ENCODE measurements around the gene STT3B. TPM values are rescaled to one million over a fixed set of nuclear protein-coding genes. Genes with fewer than 3 reads are reported as not detected.
"Not testable (repeated sequence)": the region's sequence is repeated elsewhere in the genome, so short reads cannot be mapped to it uniquely, and the experiment has no call there.

Gene STT3B
- total RNA-seq, 2 donors from 2014 or later, result 93.5 to 132 TPM

DNA sequence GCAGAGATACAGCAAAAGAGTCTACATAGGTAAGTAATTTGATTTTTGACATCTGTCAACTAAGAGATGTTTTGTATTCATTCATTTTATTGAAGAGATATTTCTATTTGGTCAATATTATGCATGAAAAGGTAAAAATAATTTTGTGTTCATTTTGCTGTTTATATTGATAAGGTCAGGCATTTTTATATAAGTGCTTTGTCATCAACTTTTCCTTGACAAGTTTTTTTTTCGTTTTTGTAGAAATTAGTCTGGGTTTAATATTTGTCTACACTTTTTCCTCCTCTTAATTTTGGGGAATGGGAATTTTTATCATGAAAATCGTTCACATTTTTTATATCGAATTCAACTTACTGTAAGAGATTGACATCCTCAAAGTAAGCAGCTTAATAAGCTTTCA, 67.7 kb downstream of the STT3B start:
- ATAC-seq, result no peak
- Mint-ChIP-seq H3K9me3 (peaks cover 4 to 20% of the 10 kb centered on the region in 2 donors), H3K36me3 (peaks cover 36 to 70% of the 10 kb centered on the region in 2 donors), H3K27ac (no peak overlapping the region)
- no peak for DNase-seq (ENCODE audit: low spot score in 2 of 2)

DNA sequence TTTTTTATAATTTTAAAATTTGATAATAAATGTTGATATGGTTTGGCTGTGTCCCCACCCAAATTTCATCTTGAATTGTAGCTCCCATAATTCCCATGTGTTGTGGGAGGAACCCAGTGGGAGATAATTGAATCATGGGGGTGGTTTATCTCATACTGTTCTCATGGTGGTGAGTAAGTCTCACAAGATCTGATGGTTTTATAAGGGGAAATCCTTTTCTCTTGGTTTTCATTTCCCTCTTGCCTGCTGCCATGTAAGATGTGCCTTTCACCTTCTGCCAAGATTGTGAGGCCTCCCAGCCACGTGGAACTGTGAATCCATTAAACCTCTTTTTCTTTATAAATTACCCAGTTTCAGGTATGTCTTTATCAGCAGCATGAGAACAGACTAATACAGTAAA, 72.6 kb downstream of the STT3B start:
- DNase-seq (ENCODE audit: low spot score in 2 of 2), result not testable (repeated sequence)
- peak in 1 of 2 donors; percentile 63 for ATAC-seq
- H3K9me3 Mint-ChIP-seq, result peaks cover 18 to 33% of the 10 kb centered on the region in 2 donors

DNA sequence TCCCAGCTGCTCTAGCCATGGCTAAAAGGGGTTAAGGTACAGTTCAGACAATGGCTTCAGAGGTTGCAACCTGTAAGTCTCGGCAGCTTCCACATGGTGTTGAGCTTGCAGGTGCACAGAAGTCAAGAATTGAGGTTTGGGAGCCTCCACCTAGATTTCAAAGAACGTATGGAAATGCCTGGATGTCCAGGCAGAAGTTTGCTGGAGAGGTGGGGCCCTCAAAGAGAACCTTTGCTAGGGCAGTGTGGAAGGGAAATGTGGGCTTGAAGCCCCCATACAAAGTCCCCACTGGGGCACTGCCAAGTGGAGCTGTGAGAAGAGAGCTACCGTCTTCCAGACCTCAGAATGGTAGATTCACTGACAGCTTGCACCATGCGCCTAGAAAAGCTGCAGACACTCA, 73.7 kb downstream of the STT3B start:
- no peak for ATAC-seq
- Mint-ChIP-seq H3K36me3 (peaks cover 42 to 77% of the 10 kb centered on the region in 2 donors), H3K9me3 (peaks cover 18 to 33% of the 10 kb centered on the region in 2 donors), H3K27ac (peak overlapping the region in 1 of 2 donors; percentile 17)
- no peak for DNase-seq (ENCODE audit: low spot score in 2 of 2)

More for the DNA sequence above, 72.6 kb downstream of the STT3B start:
- peaks cover 50 to 78% of the 10 kb centered on the region in 2 donors for H3K36me3 Mint-ChIP-seq
- H3K27ac Mint-ChIP-seq, result not testable (repeated sequence)

DNA sequence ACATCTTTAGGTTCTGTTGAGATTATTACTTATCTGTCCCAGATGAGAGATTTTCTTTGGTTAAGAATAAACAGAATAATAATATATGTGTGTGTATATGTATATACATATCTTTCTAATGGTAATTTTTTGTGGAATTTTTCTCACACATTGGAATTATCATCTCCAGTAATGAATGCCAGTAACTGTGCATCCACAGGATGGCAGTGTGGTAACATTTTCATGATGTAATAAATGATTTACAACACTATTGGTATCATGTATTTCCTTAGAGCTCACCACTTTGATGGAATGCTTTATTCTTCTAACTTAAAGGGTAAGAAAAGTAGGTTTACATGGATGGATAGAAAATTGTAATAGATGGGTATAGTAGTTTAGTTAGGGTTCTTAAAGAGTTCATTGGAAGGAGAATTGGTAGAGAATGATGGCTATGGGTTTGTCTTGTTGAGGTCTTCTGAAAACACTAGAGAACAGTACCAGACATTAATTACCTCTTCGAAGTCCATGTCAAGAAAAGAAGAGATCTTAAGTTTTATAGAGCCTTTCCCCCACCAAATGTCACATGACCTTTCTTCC, 78.1 kb downstream of the STT3B start:
- ATAC-seq, result no peak
- no peak for DNase-seq (ENCODE audit: low spot score in 2 of 2)
- H3K36me3 Mint-ChIP-seq, result peaks cover 16 to 48% of the 10 kb centered on the region in 2 donors
- peaks cover 9 to 11% of the 10 kb centered on the region in 2 donors for H3K9me3 Mint-ChIP-seq
- H3K27ac Mint-ChIP-seq, result peak overlapping the region in 1 of 2 donors; percentile 19

DNA sequence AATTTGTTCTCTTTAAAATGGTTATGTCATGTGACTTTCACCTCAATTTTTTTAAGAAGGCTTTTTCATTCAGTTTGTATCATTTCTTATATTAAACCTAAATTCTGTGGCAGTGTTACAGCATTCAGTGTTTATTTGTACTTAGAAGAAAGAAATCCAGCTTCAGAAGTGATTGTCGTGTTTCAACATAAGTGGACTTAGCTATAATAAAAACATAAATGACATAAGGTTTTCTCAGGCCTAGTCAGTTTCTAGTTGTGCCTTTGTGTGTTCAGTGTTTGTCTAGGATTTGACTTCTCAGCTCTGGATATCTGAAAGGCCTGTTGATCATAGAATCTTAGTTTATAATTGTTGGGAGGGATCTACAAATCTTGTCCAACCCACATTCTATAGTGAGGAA, 80.5 kb downstream of the STT3B start:
- Mint-ChIP-seq H3K27ac (no peak overlapping the region), H3K36me3 (peaks cover 0 to 27% of the 10 kb centered on the region in 2 donors), H3K9me3 (no peaks in the 10 kb centered on the region)
- no peak for ATAC-seq
- DNase-seq (ENCODE audit: low spot score in 2 of 2), result no peak

DNA sequence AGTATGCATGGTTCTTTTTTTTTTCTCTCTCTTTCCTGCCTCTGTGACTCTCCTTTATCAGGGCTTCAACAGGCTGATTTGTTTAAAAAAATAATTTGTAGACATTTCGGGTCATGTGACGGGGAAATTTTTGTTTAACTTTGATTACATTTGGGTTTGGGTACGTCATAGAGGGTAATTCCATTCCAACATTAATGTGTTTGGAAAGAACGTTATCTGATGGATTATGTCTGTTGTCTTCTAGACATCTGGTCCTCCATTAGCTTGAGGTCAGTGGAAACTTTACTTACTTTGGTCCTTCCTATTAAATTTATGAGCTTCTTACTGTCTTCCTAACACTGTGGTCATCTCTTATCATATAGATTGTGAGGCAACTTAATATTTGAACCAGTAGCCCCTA, 80.9 kb downstream of the STT3B start:
- ATAC-seq, result no peak
- H3K36me3 Mint-ChIP-seq, result peaks cover 0 to 27% of the 10 kb centered on the region in 2 donors
- no peak for DNase-seq (ENCODE audit: low spot score in 2 of 2)
- H3K27ac Mint-ChIP-seq, result no peak overlapping the region
- H3K9me3 Mint-ChIP-seq, result no peaks in the 10 kb centered on the region

DNA sequence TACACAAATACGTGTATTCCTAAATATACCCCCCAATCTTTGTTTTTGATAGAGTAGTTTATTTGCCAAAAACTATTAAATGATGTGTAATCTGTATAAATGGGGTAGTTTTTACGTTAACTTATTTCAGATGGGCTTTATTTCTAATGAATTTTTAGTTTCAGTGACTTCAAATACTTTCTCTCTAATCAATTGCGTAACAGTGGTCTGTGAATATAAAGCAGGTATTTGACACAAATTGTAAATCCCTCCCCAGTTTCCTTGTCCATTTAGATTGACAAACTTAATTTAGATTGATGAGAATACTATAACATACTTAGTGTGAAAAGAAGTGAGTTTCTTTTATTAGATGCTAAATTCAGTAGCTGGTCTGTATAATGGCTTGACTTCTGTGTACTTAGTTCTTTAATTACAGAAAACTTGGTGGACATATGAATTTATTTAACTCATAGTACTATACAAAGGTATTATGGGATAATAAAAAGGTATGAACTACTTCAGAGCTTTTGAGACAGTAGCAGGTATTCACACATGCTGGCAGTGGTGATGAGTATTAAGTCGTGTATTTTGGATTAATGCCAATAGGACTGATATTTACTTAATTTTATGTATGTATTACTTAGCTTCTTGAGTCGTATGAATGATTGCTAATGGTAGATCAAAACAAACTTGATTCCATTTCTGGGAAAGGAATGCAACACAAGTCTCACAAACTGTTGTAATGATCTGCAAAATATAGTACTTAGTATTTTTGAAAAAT, 81.6 kb downstream of the STT3B start:
- no peak for ATAC-seq
- DNase-seq (ENCODE audit: low spot score in 2 of 2), result no peak
- Mint-ChIP-seq H3K27ac (no peak overlapping the region), H3K36me3 (peaks cover 0 to 30% of the 10 kb centered on the region in 2 donors), H3K9me3 (no peaks in the 10 kb centered on the region)

DNA sequence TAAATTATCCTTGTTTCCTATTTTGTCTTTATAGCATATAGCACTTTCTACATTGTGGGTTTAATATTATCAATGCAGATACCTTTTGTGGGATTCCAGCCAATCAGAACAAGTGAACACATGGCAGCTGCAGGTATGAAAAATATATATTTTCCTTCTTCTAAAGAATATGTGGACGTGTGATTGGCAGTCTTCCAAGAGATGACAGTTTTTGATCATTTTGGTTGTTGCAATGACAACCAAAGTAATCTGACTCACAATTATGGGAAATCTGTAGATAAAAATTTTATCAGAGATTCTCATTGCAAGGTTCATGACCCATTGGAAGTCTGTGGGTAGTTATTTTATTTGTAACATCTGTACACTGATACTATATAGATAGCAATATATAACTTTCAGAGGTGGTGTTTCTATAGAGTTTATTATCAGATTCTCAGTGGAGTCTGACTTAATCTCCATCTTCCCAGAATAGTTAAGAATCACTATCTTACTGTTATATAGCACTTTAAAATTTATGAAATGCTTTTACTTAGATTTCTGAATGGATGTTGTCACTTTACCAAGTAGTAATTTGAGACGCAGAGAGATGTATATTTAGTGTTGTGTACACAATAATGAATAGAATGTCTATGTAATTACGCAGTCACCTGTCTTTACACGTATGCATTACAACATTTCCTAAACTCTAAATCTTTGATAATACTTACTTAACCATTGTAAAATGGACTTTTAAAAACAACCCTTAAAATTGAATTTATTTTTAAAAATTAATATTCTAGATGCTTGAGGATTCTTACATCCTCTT, 82.5 kb downstream of the STT3B start:
- Mint-ChIP-seq H3K9me3 (no peaks in the 10 kb centered on the region), H3K36me3 (peaks cover 0 to 33% of the 10 kb centered on the region in 2 donors), H3K27ac (no peak overlapping the region)
- no peak for ATAC-seq
- no peak for DNase-seq (ENCODE audit: low spot score in 2 of 2)

DNA sequence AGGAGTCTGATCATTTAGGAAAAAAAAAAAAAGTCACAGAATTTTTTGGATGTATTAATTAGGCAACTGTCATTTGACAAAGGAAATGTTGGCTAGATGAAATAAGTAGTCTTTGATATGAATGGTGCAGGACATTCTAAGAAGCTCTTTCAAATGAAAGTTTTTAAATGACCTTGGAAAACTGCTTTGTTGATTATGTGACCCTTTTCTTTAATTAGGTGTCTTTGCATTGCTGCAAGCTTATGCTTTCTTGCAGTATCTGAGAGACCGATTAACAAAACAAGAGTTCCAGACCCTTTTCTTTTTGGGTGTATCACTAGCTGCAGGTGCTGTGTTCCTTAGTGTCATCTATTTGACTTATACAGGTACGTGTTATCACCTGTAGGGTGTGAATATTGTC, 84.0 kb downstream of the STT3B start:
- DNase-seq (ENCODE audit: low spot score in 2 of 2), result no peak

DNA sequence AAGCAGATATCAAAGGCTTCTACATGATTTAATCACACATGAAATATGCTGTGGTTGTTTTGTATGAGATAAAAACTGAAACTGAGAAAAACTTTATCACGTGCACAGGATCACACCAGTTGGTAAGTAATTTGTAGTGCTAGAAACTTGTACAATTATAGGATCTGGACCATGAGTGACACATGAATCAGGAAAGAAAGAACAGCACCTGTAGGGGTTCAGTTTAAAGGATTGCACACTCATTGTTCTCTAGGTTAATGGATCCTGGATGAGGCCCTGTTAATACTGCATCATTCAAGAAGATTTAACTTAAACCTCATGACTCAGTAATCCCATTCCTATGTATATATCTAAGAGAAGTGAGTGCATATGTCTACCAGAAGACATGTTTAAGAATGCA, 87.9 kb downstream of the STT3B start:
- DNase-seq (ENCODE audit: low spot score in 2 of 2) (no peak), ATAC-seq (peak; percentile 22 to 70)
- H3K36me3 Mint-ChIP-seq, result peaks cover 6 to 40% of the 10 kb centered on the region in 2 donors
- H3K9me3 Mint-ChIP-seq, result no peaks in the 10 kb centered on the region
- no peak overlapping the region for H3K27ac Mint-ChIP-seq

More for the DNA sequence above, 84.0 kb downstream of the STT3B start:
- no peak for ATAC-seq
- Mint-ChIP-seq H3K9me3 (no peaks in the 10 kb centered on the region), H3K27ac (no peak overlapping the region), H3K36me3 (peaks cover 0 to 35% of the 10 kb centered on the region in 2 donors)

DNA sequence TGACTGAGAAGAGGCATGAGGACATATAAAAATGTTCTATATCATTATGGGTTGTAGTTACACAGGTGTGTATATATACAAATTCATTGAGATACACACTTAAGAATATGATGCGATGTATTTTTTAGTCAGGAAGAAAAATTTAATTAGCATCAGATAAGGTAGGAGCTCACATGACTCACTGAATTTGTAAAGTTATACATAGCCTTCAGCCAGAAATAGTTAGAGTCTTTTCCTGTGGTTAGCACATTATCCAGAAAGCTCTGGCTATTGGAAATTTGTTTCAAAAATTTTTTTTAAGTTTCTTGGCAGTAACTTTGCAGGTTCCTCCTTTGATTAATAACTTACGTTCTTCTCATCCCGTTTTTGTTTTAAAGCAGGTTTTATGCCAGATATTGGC, 88.6 kb downstream of the STT3B start:
- Mint-ChIP-seq H3K36me3 (peaks cover 10 to 42% of the 10 kb centered on the region in 2 donors), H3K27ac (no peak overlapping the region), H3K9me3 (no peaks in the 10 kb centered on the region)
- DNase-seq (ENCODE audit: low spot score in 2 of 2), result no peak
- ATAC-seq, result no peak

DNA sequence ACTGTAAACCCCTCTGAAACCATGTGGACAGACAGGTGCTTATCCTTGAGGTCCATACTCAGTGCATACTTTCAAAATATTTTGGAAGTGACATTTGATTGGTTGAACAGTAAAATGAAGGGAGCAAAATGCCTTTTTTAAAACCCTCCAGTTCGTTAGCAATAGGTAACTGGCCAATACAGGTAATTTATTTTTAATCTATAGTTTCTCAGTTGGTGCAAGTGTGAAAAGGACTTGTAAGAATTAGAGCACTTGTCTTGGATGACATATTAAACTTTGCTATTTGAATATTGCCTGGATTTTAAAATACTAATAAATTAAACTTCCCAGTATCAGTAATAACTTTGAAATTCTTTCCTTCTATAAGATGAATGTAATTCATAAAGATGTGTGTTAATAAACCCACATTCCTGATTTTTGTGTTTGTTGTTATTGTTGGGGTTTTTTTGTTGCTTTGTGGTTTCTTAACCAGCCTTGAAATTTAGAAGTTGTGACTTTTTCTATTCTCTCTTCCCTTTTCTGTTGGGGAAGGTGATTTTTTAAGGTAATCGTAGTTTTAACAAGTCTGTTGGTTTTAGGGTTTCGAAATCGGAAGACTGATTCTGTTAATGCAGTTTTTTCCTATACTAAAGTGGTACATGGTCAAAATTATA, 90.0 kb downstream of the STT3B start:
- ATAC-seq (no peak), DNase-seq (ENCODE audit: low spot score in 2 of 2) (no peak)
- H3K9me3 Mint-ChIP-seq, result no peaks in the 10 kb centered on the region
- no peak overlapping the region for H3K27ac Mint-ChIP-seq
- H3K36me3 Mint-ChIP-seq, result peaks cover 11 to 57% of the 10 kb centered on the region in 2 donors

DNA sequence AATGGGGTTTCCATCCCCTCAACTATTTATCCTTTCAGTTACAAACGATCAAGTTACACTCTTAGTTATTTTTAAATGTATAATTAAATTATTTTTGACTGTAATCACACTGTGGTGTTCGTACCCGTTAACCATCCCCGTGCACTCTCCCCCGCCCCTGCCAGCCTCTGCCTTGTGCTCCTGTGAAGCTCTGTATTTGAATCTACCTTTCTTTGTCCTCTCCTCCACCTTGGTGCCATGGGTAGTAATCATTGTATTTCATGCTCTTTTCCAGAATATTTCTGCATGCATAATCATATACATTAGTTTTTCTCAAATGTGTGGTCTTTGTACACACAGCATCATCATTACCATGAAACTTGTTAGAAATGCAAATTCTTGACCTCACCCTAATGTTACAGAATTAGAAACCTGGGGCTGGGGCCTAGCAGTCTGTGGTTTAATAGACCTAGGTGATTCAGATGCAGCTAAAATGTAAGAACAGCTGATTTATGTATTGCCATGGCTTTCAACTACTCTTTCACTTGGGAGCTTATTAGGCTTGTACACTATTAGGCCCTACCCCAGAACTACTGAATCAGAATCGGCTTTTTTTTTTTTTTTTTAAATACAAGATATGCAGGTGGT, 91.5 kb downstream of the STT3B start:
- no peak for DNase-seq (ENCODE audit: low spot score in 2 of 2)
- no peak for ATAC-seq

DNA sequence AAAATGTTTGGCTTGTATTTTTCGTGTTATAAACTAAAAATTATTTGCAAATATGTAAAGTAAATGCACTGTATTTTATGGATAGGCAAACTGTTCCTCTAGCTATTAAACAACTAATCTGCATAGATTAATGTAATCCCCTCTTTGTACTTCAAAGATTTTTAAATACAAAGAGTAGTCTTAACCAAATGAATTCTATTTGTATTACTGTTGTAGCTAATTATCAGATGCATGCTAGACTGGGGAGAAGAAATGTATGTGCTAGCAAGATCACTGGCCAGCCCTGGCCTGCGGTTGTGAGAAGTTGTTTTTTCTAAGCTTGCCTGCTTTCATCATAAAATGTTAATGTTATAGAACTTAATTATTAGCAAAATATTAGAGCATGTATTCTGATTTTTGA, 92.6 kb downstream of the STT3B start:
- Mint-ChIP-seq H3K9me3 (no peaks in the 10 kb centered on the region), H3K27ac (no peak overlapping the region), H3K36me3 (peaks cover 17 to 54% of the 10 kb centered on the region in 2 donors)
- DNase-seq (ENCODE audit: low spot score in 2 of 2) (no peak), ATAC-seq (no peak)

More for the DNA sequence above, 91.5 kb downstream of the STT3B start:
- Mint-ChIP-seq H3K9me3 (no peaks in the 10 kb centered on the region), H3K36me3 (peaks cover 17 to 50% of the 10 kb centered on the region in 2 donors), H3K27ac (no peak overlapping the region)

DNA sequence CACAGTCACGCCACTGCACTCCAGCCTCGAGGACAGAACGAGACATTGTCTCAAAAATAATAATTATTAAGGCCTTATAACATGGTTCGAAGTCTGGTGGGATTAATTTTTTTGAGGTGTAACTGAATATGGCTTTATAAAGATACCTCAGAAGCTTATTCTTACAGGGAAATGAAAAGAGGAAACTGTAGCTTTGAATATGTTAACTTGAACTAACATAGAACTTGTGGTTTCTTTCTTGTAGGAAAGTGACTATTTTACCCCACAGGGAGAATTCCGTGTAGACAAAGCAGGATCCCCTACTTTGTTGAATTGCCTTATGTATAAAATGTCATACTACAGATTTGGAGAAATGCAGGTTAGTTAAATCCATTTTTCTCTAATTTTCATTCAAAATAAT, 96.3 kb downstream of the STT3B start:
- peaks cover 25 to 59% of the 10 kb centered on the region in 2 donors for H3K36me3 Mint-ChIP-seq
- ATAC-seq (no peak), DNase-seq (ENCODE audit: low spot score in 2 of 2) (no peak)
- H3K9me3 Mint-ChIP-seq, result no peaks in the 10 kb centered on the region
- H3K27ac Mint-ChIP-seq, result peak overlapping the region in 1 of 2 donors; percentile 79

DNA sequence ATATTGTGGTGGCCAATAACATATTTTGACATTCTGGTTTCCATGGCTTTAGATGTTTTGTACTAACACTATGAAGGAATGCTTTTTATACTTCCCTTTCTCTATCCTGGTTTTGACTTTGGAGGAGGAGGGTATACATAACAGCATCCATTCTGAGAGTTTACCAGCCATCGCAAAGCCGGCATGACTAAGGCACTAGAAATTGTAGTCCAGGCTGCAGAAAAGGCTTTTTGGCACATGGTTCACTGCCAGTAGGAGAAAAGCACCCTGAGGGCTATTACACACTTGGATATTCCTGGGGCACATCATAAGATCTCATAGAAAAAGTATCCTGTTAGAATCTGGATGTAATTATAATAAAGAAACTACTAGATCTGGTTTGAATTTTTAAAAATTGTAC, 101.8 kb downstream of the STT3B start:
- DNase-seq (ENCODE audit: low spot score in 2 of 2) (no peak), ATAC-seq (no peak)
- Mint-ChIP-seq H3K27ac (no peak overlapping the region), H3K36me3 (peaks cover 10 to 47% of the 10 kb centered on the region in 2 donors), H3K9me3 (no peaks in the 10 kb centered on the region)

Data from activated naive CD4-positive, alpha-beta T cell treated with anti-CD3 and anti-CD28 coated beads, Interleukin-2, amount 50 U/mL, for 72 hours (primary cell).